ENCODE measurements around the gene FCF1.

FCF1 gene

GRCh38 chr14:74712499-74713394, at the start of gene FCF1, which contains the start of gene AREL1:
FCF1 (plus strand) TSS chr14:74713144; CDS start chr14:74713198, 54 bp downstream.
AREL1 (minus strand) TSS chr14:74713080; CDS start chr14:74685615, 27,465 bp downstream.
- peak within 1 kb of the TSS; percentile 20 to 95 (median 90) for H3K27ac ChIP-seq
- H3K4me3 ChIP-seq: peak within 1 kb of the TSS; percentile 61 to 98 (median 83)

- Histone ChIP-seq H3K27ac (peak overlapping the region in 2 of 21 experiments; percentile 3 to 31), H3K4me3 (no peak overlapping the region)
These were observed 49.1 kb upstream of the FCF1 start for GRCh38 chr14:74663884-74664283.

GRCh38 chr14:74664717-74665116, 48.2 kb upstream of the FCF1 start:
- Histone ChIP-seq H3K4me3 (no peak overlapping the region), H3K27ac (no peak overlapping the region)

- Histone ChIP-seq H3K27ac (no peak overlapping the region), H3K4me3 (no peak overlapping the region)
These were observed 45.2 kb upstream of the FCF1 start for GRCh38 chr14:74667758-74668157.

- no peak overlapping the region for H3K27ac ChIP-seq
- H3K4me3 ChIP-seq: no peak overlapping the region
These were observed 43.7 kb upstream of the FCF1 start for GRCh38 chr14:74669256-74669655.

- Histone ChIP-seq H3K27ac (no peak overlapping the region), H3K4me3 (no peak overlapping the region)
These were observed 43.1 kb upstream of the FCF1 start for GRCh38 chr14:74669846-74670245.

- Histone ChIP-seq H3K27ac (no peak overlapping the region), H3K4me3 (no peak overlapping the region)
These were observed 42.1 kb upstream of the FCF1 start for GRCh38 chr14:74670726-74671411.

GRCh38 chr14:74671789-74672188, 41.2 kb upstream of the FCF1 start:
- Histone ChIP-seq H3K4me3 (no peak overlapping the region), H3K27ac (no peak overlapping the region)

- no peak overlapping the region for H3K27ac ChIP-seq
- H3K4me3 ChIP-seq: no peak overlapping the region
These were observed 39.2 kb upstream of the FCF1 start for GRCh38 chr14:74673768-74674167.

GRCh38 chr14:74675219-74675618, 37.7 kb upstream of the FCF1 start:
- no peak overlapping the region for H3K4me3 ChIP-seq
- H3K27ac ChIP-seq: no peak overlapping the region

GRCh38 chr14:74682169-74682952, 30.6 kb upstream of the FCF1 start:
- Histone ChIP-seq H3K27ac (no peak overlapping the region), H3K4me3 (no peak overlapping the region)

GRCh38 chr14:74683406-74683805, 29.5 kb upstream of the FCF1 start:
- no peak overlapping the region for H3K4me3 ChIP-seq

GRCh38 chr14:74684434-74684833, 28.5 kb upstream of the FCF1 start:
- Histone ChIP-seq H3K4me3 (no peak overlapping the region), H3K27ac (no peak overlapping the region)

More at GRCh38 chr14:74683406-74683805, 29.5 kb upstream of the FCF1 start:
- H3K27ac ChIP-seq: peak overlapping the region in 2 of 21 experiments; percentile 0 to 10

- no peak overlapping the region for H3K27ac ChIP-seq
- H3K4me3 ChIP-seq: no peak overlapping the region
These were observed 27.9 kb upstream of the FCF1 start for GRCh38 chr14:74685056-74685455.

GRCh38 chr14:74685921-74686678, 26.8 kb upstream of the FCF1 start:
- no peak overlapping the region for H3K27ac ChIP-seq

GRCh38 chr14:74691456-74691855, 21.5 kb upstream of the FCF1 start:
- H3K4me3 ChIP-seq: no peak overlapping the region
- no peak overlapping the region for H3K27ac ChIP-seq

More at GRCh38 chr14:74685921-74686678, 26.8 kb upstream of the FCF1 start:
- no peak overlapping the region for H3K4me3 ChIP-seq

GRCh38 chr14:74693191-74693590, 19.8 kb upstream of the FCF1 start:
- Histone ChIP-seq H3K27ac (no peak overlapping the region), H3K4me3 (no peak overlapping the region)

- no peak overlapping the region for H3K4me3 ChIP-seq
- H3K27ac ChIP-seq: no peak overlapping the region
These were observed 17.5 kb upstream of the FCF1 start for GRCh38 chr14:74695406-74695805.

- Histone ChIP-seq H3K27ac (no peak overlapping the region), H3K4me3 (no peak overlapping the region)
These were observed 15.9 kb upstream of the FCF1 start for GRCh38 chr14:74697011-74697410.
